HG03460 (cell line): ENCODE measurements around the gene XPC.

ENCODE experiments used
- ATAC-seq: cut with Tn5 transposase; IDR thresholded peaks from one replicate; pipeline ENCODE4 v1.9.1; 2021; ENCODE audit not compliant: unreplicated experiment

XPC gene

GRCh38 chr3:14148041-14148985 lies 30.1 kb downstream of the XPC start:
- no peak for ATAC-seq

DNA sequence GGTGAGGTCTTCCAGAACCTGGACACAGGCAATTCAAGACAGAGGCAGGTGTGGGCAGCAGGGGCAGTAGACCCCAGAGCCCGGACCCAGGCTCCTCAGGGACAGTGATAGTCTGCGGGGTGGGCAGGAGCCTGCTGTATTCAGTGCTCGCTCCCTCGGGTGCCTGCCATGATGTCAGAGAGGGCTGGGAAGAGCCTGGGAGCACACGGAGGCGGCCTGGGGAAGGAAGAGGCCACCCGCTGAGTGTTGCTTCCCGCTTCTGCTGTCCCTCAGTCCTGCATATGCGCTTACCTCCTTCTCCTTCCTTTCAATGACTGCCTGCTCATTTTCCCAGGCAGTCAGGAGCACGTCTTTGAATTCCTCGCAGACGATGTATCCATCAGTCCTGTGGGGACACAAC lies 30.8 kb downstream of the XPC start:
- no peak for ATAC-seq

DNA sequence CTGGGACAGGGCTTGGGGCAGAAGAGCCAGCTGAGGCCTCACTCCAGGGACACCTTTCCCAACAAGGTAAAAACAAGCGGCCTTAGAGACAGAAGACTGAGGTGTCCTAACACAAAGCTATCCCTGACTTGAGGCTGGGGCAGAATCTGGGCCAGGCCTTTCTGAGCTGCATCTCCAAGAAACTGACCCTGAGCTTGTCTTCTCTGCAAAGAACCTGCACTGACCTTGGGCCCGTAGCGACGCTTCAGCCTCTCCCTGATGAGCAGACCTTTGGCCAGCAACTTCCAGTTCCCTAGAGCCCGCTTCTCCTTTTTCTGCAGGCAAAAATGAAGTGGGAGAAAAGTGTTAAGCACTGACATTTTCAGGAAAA lies 31.4 kb downstream of the XPC start:
- no peak for ATAC-seq

DNA sequence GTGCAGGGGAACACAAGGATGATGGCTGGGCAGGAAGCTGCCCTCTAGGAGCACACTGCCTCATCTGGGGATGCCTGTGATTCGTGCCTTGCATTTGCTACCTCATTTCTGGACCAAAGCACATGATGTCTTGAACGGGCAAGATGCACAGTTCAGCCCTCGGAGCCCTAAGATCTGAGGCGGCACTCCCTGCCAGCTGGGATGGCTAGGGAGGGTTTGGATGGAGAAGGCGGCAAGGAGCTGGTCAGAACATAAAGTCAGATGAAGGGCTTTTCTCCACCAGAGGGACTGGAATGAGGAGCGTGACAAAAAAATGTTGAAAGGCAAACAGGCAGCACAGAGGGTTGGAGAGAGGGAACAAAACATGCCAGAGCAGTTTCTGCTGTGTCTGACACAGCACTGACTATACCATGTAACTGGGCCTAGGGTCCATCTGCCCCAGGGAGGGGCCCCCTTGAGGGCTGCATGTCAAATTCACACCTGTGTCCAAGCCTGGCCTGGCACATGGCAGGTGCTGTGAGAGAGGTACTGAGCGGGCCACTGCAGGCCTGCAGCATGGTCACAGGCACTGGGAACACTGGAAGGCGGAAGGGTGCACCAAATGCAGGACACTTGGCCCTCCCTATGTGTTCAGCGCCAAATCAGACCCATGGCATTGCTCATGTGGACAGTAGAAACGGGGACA lies 31.9 kb downstream of the XPC start:
- no peak for ATAC-seq

- no peak for ATAC-seq
Observed at GRCh38 chr3:14145670-14146380, 32.6 kb downstream of the XPC start.

- no peak for ATAC-seq
Observed at GRCh38 chr3:14145236-14145635, 33.2 kb downstream of the XPC start.

DNA sequence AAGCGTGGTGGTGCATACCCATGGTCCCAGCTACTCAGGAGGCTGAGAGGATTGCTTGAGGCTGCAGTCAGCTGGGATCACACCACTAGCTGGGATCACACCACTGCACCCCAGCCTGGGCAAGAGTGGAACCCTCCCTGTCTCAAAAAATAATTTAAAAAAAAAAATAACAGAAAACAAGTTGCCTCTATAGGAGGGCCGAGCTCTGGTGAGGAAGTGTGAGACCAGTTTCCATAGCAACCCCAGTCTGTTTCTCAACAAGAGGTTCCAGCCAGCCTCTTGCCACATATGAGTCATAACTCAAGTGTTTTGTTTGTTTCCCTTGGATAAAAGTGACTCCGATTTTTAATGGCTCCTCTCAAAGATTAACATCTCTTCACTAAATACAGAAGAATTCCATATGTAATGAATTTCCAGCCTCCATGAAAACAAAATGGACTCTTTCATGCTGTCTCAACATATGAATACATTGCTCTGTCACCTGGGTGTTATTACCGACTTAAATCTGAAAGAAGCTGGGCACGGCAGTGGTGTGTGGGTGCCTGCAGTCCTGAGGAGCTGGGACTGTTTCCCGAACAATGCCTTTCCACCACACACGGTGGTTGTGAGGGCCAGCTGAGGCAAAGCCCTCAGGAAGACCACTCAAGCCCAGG lies 33.9 kb downstream of the XPC start:
- peak; percentile 93 for ATAC-seq

- ATAC-seq = no peak
Observed at GRCh38 chr3:14143271-14144225, 34.9 kb downstream of the XPC start.

DNA sequence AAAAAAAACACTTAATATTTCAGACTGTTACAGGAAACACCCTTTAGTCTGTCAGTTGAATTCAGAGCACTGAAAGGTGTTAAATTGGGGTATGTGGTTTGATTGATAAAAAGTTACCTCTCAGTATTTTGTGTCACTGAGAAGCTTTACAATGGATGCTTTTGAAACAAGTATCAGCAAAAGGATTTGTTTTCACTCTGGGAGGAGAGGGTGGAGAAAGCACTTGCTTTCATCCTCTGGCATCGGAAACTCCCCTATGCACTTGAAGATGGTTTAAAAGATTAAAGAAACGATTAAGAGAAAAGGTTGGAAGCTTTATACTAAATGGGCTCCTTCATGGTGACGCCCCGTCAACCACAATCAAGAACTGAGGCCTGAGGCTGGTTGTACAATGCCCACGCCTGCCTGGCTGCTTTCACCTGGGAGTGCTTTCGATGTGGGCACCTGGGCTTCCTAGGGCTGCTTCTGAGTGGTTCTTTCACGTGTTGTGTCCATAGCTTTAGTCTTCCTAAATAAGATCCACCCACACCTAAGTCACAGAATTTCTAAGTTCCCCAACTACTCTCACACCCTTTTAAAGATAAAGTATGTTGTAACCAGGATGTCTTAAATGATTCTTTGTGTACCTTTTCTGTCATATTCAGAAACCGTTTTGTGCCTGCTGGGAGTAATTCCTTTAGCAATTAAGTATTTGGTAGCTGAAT lies 35.7 kb downstream of the XPC start:
- no peak for ATAC-seq

DNA sequence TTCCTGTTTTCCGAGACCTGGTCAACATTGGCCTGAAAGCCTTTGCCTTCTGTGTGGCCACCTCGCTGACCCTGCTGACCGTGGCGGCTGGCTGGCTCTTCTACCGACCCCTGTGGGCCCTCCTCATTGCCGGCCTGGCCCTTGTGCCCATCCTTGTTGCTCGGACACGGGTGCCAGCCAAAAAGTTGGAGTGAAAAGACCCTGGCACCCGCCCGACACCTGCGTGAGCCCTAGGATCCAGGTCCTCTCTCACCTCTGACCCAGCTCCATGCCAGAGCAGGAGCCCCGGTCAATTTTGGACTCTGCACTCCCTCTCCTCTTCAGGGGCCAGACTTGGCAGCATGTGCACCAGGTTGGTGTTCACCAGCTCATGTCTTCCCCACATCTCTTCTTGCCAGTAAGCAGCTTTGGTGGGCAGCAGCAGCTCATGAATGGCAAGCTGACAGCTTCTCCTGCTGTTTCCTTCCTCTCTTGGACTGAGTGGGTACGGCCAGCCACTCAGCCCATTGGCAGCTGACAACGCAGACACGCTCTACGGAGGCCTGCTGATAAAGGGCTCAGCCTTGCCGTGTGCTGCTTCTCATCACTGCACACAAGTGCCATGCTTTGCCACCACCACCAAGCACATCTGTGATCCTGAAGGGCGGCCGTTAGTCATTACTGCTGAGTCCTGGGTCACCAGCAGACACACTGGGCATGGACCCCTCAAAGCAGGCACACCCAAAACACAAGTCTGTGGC lies 36.6 kb downstream of the XPC start:
- no peak for ATAC-seq

DNA sequence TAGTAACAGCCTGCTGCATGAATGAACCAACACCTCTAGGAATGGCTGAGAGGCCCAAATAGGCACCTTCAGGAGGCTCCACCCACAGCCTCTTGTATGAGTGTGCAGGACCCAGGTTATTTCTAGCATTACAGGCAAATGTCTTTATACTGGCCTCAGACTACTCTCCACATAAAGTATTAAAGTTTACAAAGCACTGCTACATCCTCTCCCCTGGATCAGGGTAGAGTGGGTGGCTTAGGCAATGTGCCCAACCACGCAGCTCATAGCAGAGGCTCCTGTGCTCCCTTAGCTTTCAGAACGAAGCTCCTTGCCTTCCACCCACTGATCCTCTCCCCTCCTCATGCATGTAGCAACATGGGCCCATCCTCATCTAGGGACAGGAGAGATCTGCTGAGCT lies 37.3 kb downstream of the XPC start:
- ATAC-seq = no peak

GRCh38 chr3:14140668-14141067 lies 37.7 kb downstream of the XPC start:
- no peak for ATAC-seq

- no peak for ATAC-seq
Observed at GRCh38 chr3:14139771-14140170, 38.6 kb downstream of the XPC start.

DNA sequence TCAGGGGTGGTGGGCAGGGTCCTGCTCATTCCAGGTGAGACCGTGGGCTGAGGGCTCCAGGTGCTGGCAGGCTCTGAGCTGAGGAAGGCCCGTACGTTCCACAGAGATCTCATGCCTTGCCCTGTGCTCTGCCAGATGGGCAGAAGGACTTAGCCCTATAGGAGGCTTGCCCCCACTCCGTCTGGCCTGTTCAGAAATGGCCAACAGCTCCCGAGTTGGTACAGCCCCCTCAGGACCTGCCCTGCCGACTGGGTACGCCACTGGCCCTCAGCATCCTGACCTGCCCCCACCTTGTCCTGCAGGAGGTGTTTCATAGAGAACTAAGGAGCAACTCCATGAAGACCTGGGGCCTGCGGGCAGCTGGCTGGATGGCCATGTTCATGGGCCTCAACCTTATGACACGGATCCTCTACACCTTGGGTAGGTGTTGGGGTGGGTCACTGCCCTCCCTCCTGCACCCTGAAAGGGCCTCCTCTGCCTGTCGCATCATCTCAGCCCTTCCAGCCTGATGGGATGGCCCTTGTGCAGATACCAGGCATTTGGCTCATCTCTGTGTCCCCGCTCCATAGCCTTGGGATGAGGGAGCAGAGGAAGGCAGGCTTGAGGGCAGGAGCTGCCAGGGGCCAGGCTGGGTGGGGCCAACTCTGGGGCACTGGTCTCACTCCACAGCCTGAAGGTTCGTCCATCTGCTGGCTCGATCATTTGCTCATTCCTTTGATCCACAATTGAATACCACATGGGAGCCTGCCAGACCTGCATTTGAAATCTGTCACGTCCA lies 39.3 kb downstream of the XPC start:
- no peak for ATAC-seq

GRCh38 chr3:14138109-14138877 lies 40.1 kb downstream of the XPC start:
- ATAC-seq = no peak

GRCh38 chr3:14137445-14137844 lies 41.0 kb downstream of the XPC start:
- ATAC-seq = no peak

GRCh38 chr3:14137004-14137403 lies 41.4 kb downstream of the XPC start:
- no peak for ATAC-seq
